Ishikawa (cell line): ENCODE measurements around the gene ANKRD55.

ENCODE experiments used
- CEBPB ChIP-seq: IDR thresholded peaks from 2 replicates; pipeline ENCODE4 v1.6.1; 2012
- CREB1 ChIP-seq: IDR thresholded peaks from 2 replicates; pipeline ENCODE4 v1.6.1; 2012; ENCODE audit warnings: low read depth
- EGR1 ChIP-seq: IDR thresholded peaks from 2 replicates; pipeline ENCODE4 v1.6.1; 2012
- EP300 ChIP-seq: IDR thresholded peaks from 2 replicates; pipeline ENCODE4 v1.6.1; 2012; ENCODE audit warnings: borderline replicate concordance
- FOXM1 ChIP-seq: IDR thresholded peaks from 2 replicates; pipeline ENCODE4 v1.6.1; 2012; ENCODE audit warnings: low read depth, borderline replicate concordance
- MAX ChIP-seq: IDR thresholded peaks from 2 replicates; pipeline ENCODE4 v1.6.1; 2012
- NFIC ChIP-seq: IDR thresholded peaks from 2 replicates; pipeline ENCODE4 v1.6.1; 2012
- RAD21 ChIP-seq: IDR thresholded peaks from 2 replicates; pipeline ENCODE4 v1.6.1; 2012; ENCODE audit warnings: low read depth
- REST ChIP-seq: IDR thresholded peaks from 2 replicates; pipeline ENCODE4 v1.6.1; 2012; ENCODE audit warnings: low read depth, mild to moderate bottlenecking
- TAF1 ChIP-seq: IDR thresholded peaks from 2 replicates; pipeline ENCODE4 v1.6.1; 2012; ENCODE audit warnings: low read depth, mild to moderate bottlenecking
- TCF12 ChIP-seq: IDR thresholded peaks from 2 replicates; pipeline ENCODE4 v1.6.1; 2012; ENCODE audit warnings: low read depth
- TEAD4 ChIP-seq: IDR thresholded peaks from 2 replicates; pipeline ENCODE4 v1.6.1; 2012
- USF1 ChIP-seq: IDR thresholded peaks from 2 replicates; pipeline ENCODE4 v1.6.1; 2012
- YY1 ChIP-seq: IDR thresholded peaks from 2 replicates; pipeline ENCODE4 v1.6.1; 2012; ENCODE audit warnings: low read depth
- ZBTB7A ChIP-seq: IDR thresholded peaks from 2 replicates; pipeline ENCODE4 v1.6.1; 2012; ENCODE audit warnings: low read depth

The ANKRD55 gene

GRCh38 chr5:56161439-56161823, 71.7 kb downstream of the ANKRD55 start:
- no peak for TF ChIP-seq TCF12
- no peak for TF ChIP-seq CEBPB
- TF ChIP-seq EP300: no peak
- no peak for TF ChIP-seq MAX

- TF ChIP-seq TEAD4: no peak
- TF ChIP-seq YY1: no peak
- no peak for TF ChIP-seq EP300
- no peak for TF ChIP-seq NFIC
- TF ChIP-seq CEBPB: no peak
- TF ChIP-seq EGR1: no peak
- TF ChIP-seq TCF12: no peak
- no peak for TF ChIP-seq USF1
- no peak for TF ChIP-seq CREB1
- no peak for TF ChIP-seq REST
- no peak for TF ChIP-seq ZBTB7A
- TF ChIP-seq RAD21: no peak
- no peak for TF ChIP-seq MAX
Measured at GRCh38 chr5:56160723-56161438, 72.2 kb downstream of the ANKRD55 start.

- TF ChIP-seq USF1 (no peak), CREB1 (no peak)
Measured at GRCh38 chr5:56159521-56159947, 73.6 kb downstream of the ANKRD55 start.

GRCh38 chr5:56158331-56158960, 74.7 kb downstream of the ANKRD55 start:
- TF ChIP-seq CEBPB (no peak), TAF1 (no peak), TEAD4 (no peak), EGR1 (no peak), CREB1 (no peak), TCF12 (no peak), USF1 (no peak), RAD21 (no peak)

GRCh38 chr5:56155992-56156584, 77.0 kb downstream of the ANKRD55 start:
- TF ChIP-seq TAF1: no peak
- no peak for TF ChIP-seq NFIC
- no peak for TF ChIP-seq ZBTB7A
- TF ChIP-seq YY1: no peak
- no peak for TF ChIP-seq FOXM1
- no peak for TF ChIP-seq RAD21
- no peak for TF ChIP-seq EGR1

GRCh38 chr5:56154732-56155484, 78.2 kb downstream of the ANKRD55 start:
- TF ChIP-seq TAF1 (no peak), YY1 (no peak)

- no peak for TF ChIP-seq YY1
- no peak for TF ChIP-seq TCF12
- no peak for TF ChIP-seq CREB1
- no peak for TF ChIP-seq USF1
- TF ChIP-seq TAF1: no peak
- no peak for TF ChIP-seq EP300
- no peak for TF ChIP-seq ZBTB7A
- no peak for TF ChIP-seq EGR1
- no peak for TF ChIP-seq FOXM1
- TF ChIP-seq MAX: no peak
- TF ChIP-seq RAD21: no peak
- no peak for TF ChIP-seq CEBPB
- no peak for TF ChIP-seq REST
- no peak for TF ChIP-seq TEAD4
- TF ChIP-seq NFIC: no peak
Measured at GRCh38 chr5:56152437-56152836, 80.7 kb downstream of the ANKRD55 start.
